Testis (tissue), 2 donors: ENCODE data around the gene NCBP1.
"Not testable (repeated sequence)": the region's sequence is repeated elsewhere in the genome, so short reads cannot be mapped to it uniquely, and the experiment has no call there.

Experiments used
- CTCF ChIP-seq, 3 experiments: fragments of 450-650 bp in 2 of 3; fragments of 200-600 bp in 1 of 3; sonication (generic) in 1 of 3; IDR thresholded peaks; one replicate each; pipeline ENCODE4 v1.5.1; 2016 to 2019; ENCODE audit warnings: antibody characterized with exemption in 3 of 3, mild to moderate bottlenecking in 2 of 3, moderate library complexity in 1 of 3
- POLR2A ChIP-seq: fragments of 450-650 bp; IDR thresholded peaks from one replicate; pipeline ENCODE4 v1.6.1; 2017; ENCODE audit warnings: antibody characterized with exemption, mild to moderate bottlenecking, moderate library complexity

- not testable (repeated sequence) for TF ChIP-seq CTCF (IDR thresholded peaks at IDR 0.05); POLR2A
Observed at GRCh38 chr9:97586909-97587308, 46.7 kb upstream of the NCBP1 start.
